K562 (cell line): ENCODE data around the gene CNBD2. TPM values are rescaled to one million over a fixed set of nuclear protein-coding genes. Genes with fewer than 3 reads are reported as not detected.

Experiments
- ARID3A ChIP-seq: IDR thresholded peaks from 2 replicates; pipeline ENCODE4 v1.6.1; 2012; ENCODE audit warnings: low read depth, low read length, improper control_type of control experiment, borderline replicate concordance
- CHD1 ChIP-seq: fragments of 200-600 bp; sonication (generic); IDR thresholded peaks from one replicate; pipeline ENCODE4 v1.6.1; 2012; ENCODE audit warnings: mild to moderate bottlenecking, moderate library complexity, low read length, inconsistent platforms
- FOXA3 ChIP-seq, 2 experiments: fragments of 450-650 bp in 1 of 2; sonication (generic) in 1 of 2; formaldehyde crosslinking; IDR thresholded peaks in 1 of 2; conservative IDR thresholded peaks in 1 of 2; 2 replicates each; pipeline versions ENCODE4 v1.4.0 to v1.8.0; 2020 to 2022; ENCODE audit warnings: mild to moderate bottlenecking in 2 of 2, missing genetic modification reagents in 1 of 2
- FOXM1 ChIP-seq, 2 experiments: fragments of 450-650 bp in 1 of 2; sonication (generic) in 1 of 2; formaldehyde crosslinking in 1 of 2; IDR thresholded peaks; 2 replicates each; pipeline versions ENCODE4 v1.6.1 to v1.9.0; 2017 to 2022; ENCODE audit warnings: low read depth in 2 of 2, mild to moderate bottlenecking in 2 of 2, missing genetic modification reagents in 1 of 2, moderate library complexity in 1 of 2
- HMGN3 ChIP-seq: IDR thresholded peaks from 2 replicates; pipeline ENCODE4 v1.6.1; 2011; ENCODE audit warnings: borderline replicate concordance, low read depth, mild to moderate bottlenecking, mixed read lengths, low read length; ENCODE audit not compliant: insufficient read length; ENCODE audit errors: extremely low read depth
- IFI16 ChIP-seq: fragments of 250-450 bp; sonication (Bioruptor Pico); IDR thresholded peaks from 2 replicates; pipeline ENCODE4 v2.1.2; 2022; ENCODE audit warnings: mild to moderate bottlenecking, inconsistent platforms
- IRF1 ChIP-seq: sonication (generic); formaldehyde crosslinking; IDR thresholded peaks from 2 replicates; pipeline ENCODE4 v1.8.0; 2022; ENCODE audit warnings: missing genetic modification reagents, mild to moderate bottlenecking, borderline replicate concordance
- MBD2 ChIP-seq: sonication (generic); IDR thresholded peaks from 2 replicates; pipeline ENCODE4 v1.6.1; 2016; ENCODE audit warnings: low read depth, borderline replicate concordance
- TFAP4 ChIP-seq: sonication (generic); formaldehyde crosslinking; IDR thresholded peaks from 2 replicates; pipeline ENCODE4 v1.8.0; 2022; ENCODE audit warnings: missing genetic modification reagents, mild to moderate bottlenecking, moderate library complexity, borderline replicate concordance
- TRIM25 ChIP-seq: fragments of 450-650 bp; IDR thresholded peaks from 2 replicates; pipeline ENCODE4 v1.7.0; 2016; ENCODE audit warnings: borderline replicate concordance
- ZBED1 ChIP-seq: IDR thresholded peaks from 2 replicates; pipeline ENCODE4 v1.6.1; 2014
- ZFX ChIP-seq: sonication (generic); formaldehyde crosslinking; IDR thresholded peaks from 2 replicates; pipeline ENCODE4 v1.8.0; 2022; ENCODE audit warnings: mild to moderate bottlenecking, missing genetic modification reagents, moderate library complexity
- ZKSCAN1 ChIP-seq: fragments of 150-350 bp; IDR thresholded peaks from 2 replicates; pipeline ENCODE4 v1.6.1; 2016; ENCODE audit warnings: low read depth, low read length
- ZNF436 ChIP-seq: fragments of 250-450, 450-650 bp; sonication (Bioruptor Pico); formaldehyde crosslinking; IDR thresholded peaks from 2 replicates; pipeline ENCODE4 v1.7.0; 2020; ENCODE audit warnings: mild to moderate bottlenecking
- polyA plus RNA-seq, 8 experiments: library from polyadenylated mRNA; depleted of rRNA in 4 of 8; stranded (reverse) in 5 of 8; unstranded in 3 of 8; fragments of >200 nt; fragmentation: Nextera tagmentation in 2 of 8; fragmentation: Illumina TruSeq in 1 of 8; extraction: Ambion mirVana in 2 of 8; extraction: Trizol in 1 of 8; gene quantifications; 2 replicates each; pipeline versions ENCODE4 v1.2.1 to v1.2.3, GENCODE V29; 2011 to 2014; ENCODE audit warnings: inconsistent platforms in 1 of 8, missing spikeins in 1 of 8
- total RNA-seq, 7 experiments: library from RNA; depleted of rRNA in 6 of 7; stranded (reverse); fragments of >200 nt in 6 of 7; fragmentation: Illumina TruSeq in 2 of 7; extraction: Trizol in 2 of 7; gene quantifications; 2 replicates each; pipeline versions ENCODE4 v1.2.1 to v1.2.3, GENCODE V29; 2011 to 2021; ENCODE audit warnings: low replicate concordance in 1 of 7
- TF ChIP-seq, protein P1 (sequence below), 2 experiments: IDR thresholded peaks; 2 replicates each; pipeline ENCODE4 v1.6.1; 2012; ENCODE audit warnings: improper control_type of control experiment in 2 of 2, low read depth in 2 of 2, low read length in 2 of 2, borderline replicate concordance in 1 of 2

CNBD2 gene
- total and polyA plus RNA-seq, 9 of the 15 experiments (the other 6 are each of a cell fraction or from before 2014, with no cell fraction given) = 3.2 to 17.5 (median 5.3) TPM

DNA sequence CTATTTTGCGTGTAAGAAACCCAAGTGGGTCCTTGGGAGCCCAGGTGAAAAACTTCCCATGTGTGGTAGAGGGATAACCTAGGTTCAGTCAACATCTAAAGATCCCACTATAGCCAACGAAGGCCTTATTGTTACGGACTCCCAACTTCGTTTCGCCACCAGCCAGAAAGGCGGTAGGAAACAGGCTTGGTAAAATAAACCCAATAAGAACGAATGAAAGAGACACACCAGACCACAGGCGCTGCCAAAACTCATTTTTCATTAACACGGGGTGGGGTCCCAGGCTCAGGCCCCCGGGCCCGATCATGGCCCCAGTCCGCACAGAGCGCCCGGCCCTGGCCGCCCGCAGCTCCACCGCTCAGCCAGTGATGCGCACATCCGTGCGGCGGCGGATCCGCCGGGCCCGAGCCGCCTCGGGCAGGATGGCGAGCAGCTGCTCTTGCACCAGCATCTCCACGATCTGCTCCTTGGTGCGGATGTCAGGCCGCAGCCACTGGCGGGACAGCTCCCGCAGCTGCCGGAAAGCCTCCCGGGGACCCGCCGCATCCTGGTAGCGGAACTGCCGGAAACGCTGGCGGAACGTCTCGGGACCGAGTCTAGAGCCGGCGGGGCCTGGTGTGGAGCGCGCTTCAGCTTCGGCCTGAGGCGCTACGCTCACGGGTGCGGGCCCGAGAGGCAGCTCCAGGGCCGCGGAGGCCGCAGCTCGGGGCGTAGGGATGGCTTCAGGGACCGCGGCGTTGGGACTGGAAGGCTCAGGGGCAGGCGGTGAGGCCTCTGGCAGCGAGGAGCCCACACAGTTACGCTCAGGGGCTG is 14.8 kb upstream of the CNBD2 start (continued):
- TF ChIP-seq MBD2 (no peak), ZFX (CRISPR knock-in tag) (peak; percentile 97), ARID3A (no peak), TFAP4 (CRISPR knock-in tag) (peak; percentile 24; the same call in 1 of the 2 replicates), IFI16 (CRISPR knock-in tag) (no peak), IRF1 (peak; percentile 78; the same call in 1 of the 2 replicates), CHD1 (peak; percentile 95), ZBED1 (0 out of 2 replicates have a peak, but pooled peaks have one; percentile 5), HMGN3 (peak; percentile 38), TRIM25 (no peak), ZKSCAN1 (no peak), FOXA3 (CRISPR knock-in tag; conservative IDR thresholded peaks at IDR 0.05 in 1 of 2, IDR thresholded peaks at IDR 0.05 in 1 of 2) (0 out of 4 replicates have a peak, but pooled peaks of 1 of the 2 experiments have one; percentile 43), FOXM1 (IDR thresholded peaks at IDR 0.05; ENCODE audit: low read depth) (no peak), FOXM1 (CRISPR knock-in tag; IDR thresholded peaks at IDR 0.05; ENCODE audit: low read depth) (0 out of 2 replicates have a peak, but pooled peaks have one; percentile 2), ZNF436 (CRISPR knock-in tag) (no peak)
- TF ChIP-seq, protein P1, sequence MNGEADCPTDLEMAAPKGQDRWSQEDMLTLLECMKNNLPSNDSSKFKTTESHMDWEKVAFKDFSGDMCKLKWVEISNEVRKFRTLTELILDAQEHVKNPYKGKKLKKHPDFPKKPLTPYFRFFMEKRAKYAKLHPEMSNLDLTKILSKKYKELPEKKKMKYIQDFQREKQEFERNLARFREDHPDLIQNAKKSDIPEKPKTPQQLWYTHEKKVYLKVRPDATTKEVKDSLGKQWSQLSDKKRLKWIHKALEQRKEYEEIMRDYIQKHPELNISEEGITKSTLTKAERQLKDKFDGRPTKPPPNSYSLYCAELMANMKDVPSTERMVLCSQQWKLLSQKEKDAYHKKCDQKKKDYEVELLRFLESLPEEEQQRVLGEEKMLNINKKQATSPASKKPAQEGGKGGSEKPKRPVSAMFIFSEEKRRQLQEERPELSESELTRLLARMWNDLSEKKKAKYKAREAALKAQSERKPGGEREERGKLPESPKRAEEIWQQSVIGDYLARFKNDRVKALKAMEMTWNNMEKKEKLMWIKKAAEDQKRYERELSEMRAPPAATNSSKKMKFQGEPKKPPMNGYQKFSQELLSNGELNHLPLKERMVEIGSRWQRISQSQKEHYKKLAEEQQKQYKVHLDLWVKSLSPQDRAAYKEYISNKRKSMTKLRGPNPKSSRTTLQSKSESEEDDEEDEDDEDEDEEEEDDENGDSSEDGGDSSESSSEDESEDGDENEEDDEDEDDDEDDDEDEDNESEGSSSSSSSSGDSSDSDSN (IDR thresholded peaks at IDR 0.05; ENCODE audit: borderline replicate concordance in 1 of 2, low read depth in 2 of 2, low read length in 2 of 2) = peak; percentile 66 to 76; a peak in 2 of 4 replicates
